Neural cell (in vitro differentiated cells): ENCODE data around the gene SPACA5.
"Not testable (repeated sequence)": the region's sequence is repeated elsewhere in the genome, so short reads cannot be mapped to it uniquely, and the experiment has no call there.

ENCODE experiments used
- CTCF ChIP-seq: fragments of 450-650 bp; IDR thresholded peaks from 2 replicates; pipeline ENCODE4 v1.5.1; 2014; ENCODE audit warnings: antibody characterized with exemption, mild to moderate bottlenecking, moderate library complexity; ENCODE audit not compliant: poor library complexity, severe bottlenecking
- EP300 ChIP-seq: fragments of 450-650 bp; conservative IDR thresholded peaks from 2 replicates; pipeline ENCODE4 v1.6.1; 2014; ENCODE audit warnings: antibody characterized with exemption, mild to moderate bottlenecking, moderate library complexity; ENCODE audit not compliant: poor library complexity, severe bottlenecking
- EZH2 ChIP-seq: fragments of 200-600, 300-800 bp; shearing (Covaris generic), sonication (generic); IDR thresholded peaks from 2 replicates; pipeline ENCODE4 v1.6.1; 2014; ENCODE audit warnings: antibody characterized with exemption, low read length, borderline replicate concordance, mild to moderate bottlenecking; ENCODE audit not compliant: insufficient read depth, poor library complexity, severe bottlenecking
- MXI1 ChIP-seq: fragments of 450-650 bp; conservative IDR thresholded peaks from 2 replicates; pipeline ENCODE4 v1.6.1; 2014; ENCODE audit warnings: antibody characterized with exemption, mild to moderate bottlenecking; ENCODE audit not compliant: poor library complexity, severe bottlenecking
- POLR2AphosphoS5 ChIP-seq: IDR thresholded peaks from 2 replicates; pipeline ENCODE4 v1.6.1; 2012
- RAD21 ChIP-seq: fragments of 450-650 bp; conservative IDR thresholded peaks from 2 replicates; pipeline ENCODE4 v1.6.1; 2014; ENCODE audit warnings: antibody characterized with exemption, mild to moderate bottlenecking, moderate library complexity
- REST ChIP-seq: IDR thresholded peaks from 2 replicates; pipeline ENCODE4 v1.6.1; 2012; ENCODE audit warnings: borderline replicate concordance
- SMC3 ChIP-seq: fragments of 450-650 bp; conservative IDR thresholded peaks from 2 replicates; pipeline ENCODE4 v1.6.1; 2014; ENCODE audit warnings: antibody characterized with exemption, mild to moderate bottlenecking, moderate library complexity; ENCODE audit not compliant: poor library complexity
- TAF1 ChIP-seq: IDR thresholded peaks from 2 replicates; pipeline ENCODE4 v1.6.1; 2012; ENCODE audit warnings: low read depth

GRCh38 chrX:48020472-48020871, 13.7 kb downstream of the SPACA5 start:
- TF ChIP-seq CTCF, POLR2AphosphoS5, RAD21, TAF1, SMC3, EZH2, REST, MXI1, EP300: not testable (repeated sequence)
